ENCODE results near the gene BBC3. TPM values are rescaled to one million over a fixed set of nuclear protein-coding genes. Genes with fewer than 3 reads are reported as not detected.
"Not testable (repeated sequence)": the region's sequence is repeated elsewhere in the genome, so short reads cannot be mapped to it uniquely, and the experiment has no call there.

The BBC3 gene
- total and polyA plus RNA-seq, 9 donors: 2.7 to 3.8 (median 2.9) TPM

- 26% methylated on average over 16 of the region's 42 CpGs for WGBS (ENCODE audit: insufficient coverage)
- H3K27ac ChIP-seq (ENCODE audit: low read length): peak overlapping the region; percentile 99
- DNase-seq: peak; percentile 85
- peaks cover 41% of the 10 kb centered on the region for H3K36me3 ChIP-seq (ENCODE audit: control insufficient read depth, insufficient read depth, low read length)
- H3K9me3 ChIP-seq (replicated peaks; ENCODE audit: control insufficient read depth, low read depth, low read length): no peaks in the 10 kb centered on the region
- H3K4me3 ChIP-seq (ENCODE audit: low read length): peak overlapping the region; percentile 70
- H3K4me1 ChIP-seq (ENCODE audit: control insufficient read depth, insufficient read depth, low read length): peaks cover 35% of the 10 kb centered on the region
- no peaks in the 10 kb centered on the region for H3K27me3 ChIP-seq (ENCODE audit: control insufficient read depth, insufficient read depth, low read length)
These were observed 41.7 kb upstream of the BBC3 start for GRCh38 chr19:47272448-47273312.

DNA sequence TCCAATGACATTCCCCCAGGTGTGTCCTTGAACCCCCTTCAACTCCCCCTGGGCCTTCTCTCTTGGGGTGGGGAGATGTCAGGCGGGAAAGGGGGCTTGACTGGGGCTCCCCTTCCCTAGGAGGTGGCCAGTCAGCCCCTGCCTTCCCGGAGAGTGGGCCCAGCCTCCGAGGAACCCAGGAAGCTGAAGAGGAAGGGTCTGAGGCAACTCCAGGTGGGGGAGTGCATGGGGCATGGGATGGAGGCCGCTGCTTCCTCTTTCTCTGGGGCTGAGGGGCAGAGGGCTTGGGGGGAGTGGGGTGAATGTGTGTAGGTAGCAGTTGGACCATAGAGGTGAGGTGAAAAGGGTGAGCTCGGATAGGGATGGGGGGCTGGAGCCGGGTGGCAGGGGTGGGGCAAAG lies 41.0 kb upstream of the BBC3 start:
- Histone ChIP-seq H3K4me1 (ENCODE audit: control insufficient read depth, insufficient read depth, low read length) (peaks cover 37% of the 10 kb centered on the region), H3K27me3 (ENCODE audit: control insufficient read depth, insufficient read depth, low read length) (no peaks in the 10 kb centered on the region), H3K36me3 (ENCODE audit: control insufficient read depth, insufficient read depth, low read length) (peaks cover 46% of the 10 kb centered on the region), H3K9me3 (replicated peaks; ENCODE audit: control insufficient read depth, low read depth, low read length) (no peaks in the 10 kb centered on the region), H3K4me3 (ENCODE audit: low read length) (no peak overlapping the region), H3K27ac (ENCODE audit: low read length) (no peak overlapping the region)
- 43% methylated on average over 5 of the region's 6 CpGs for WGBS (ENCODE audit: insufficient coverage)
- DNase-seq: no peak

DNA sequence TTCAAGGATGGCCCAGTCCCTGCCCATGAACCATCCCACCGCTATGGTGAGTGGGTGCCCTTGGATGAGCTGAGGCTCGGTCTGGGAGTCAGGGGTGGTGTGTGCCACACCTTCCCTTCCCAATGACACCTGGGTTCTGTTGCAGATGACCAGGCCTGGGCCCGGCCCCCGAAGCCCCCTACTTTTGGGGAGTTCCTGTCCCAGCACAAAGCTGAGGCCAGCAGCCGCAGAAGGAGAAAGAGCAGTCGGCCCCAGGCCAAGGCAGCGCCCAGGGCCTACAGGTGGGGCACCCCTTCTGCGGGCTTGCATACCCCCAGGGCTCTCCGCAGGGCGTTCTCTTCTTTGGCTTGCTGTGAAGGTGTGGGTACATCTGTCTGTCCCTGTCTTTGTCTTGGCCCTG lies 39.4 kb upstream of the BBC3 start:
- no peak overlapping the region for H3K4me3 ChIP-seq (ENCODE audit: low read length)
- no peak for DNase-seq
- H3K27ac ChIP-seq (ENCODE audit: low read length): no peak overlapping the region
- peaks cover 53% of the 10 kb centered on the region for H3K36me3 ChIP-seq (ENCODE audit: control insufficient read depth, insufficient read depth, low read length)
- peaks cover 31% of the 10 kb centered on the region for H3K4me1 ChIP-seq (ENCODE audit: control insufficient read depth, insufficient read depth, low read length)
- H3K27me3 ChIP-seq (ENCODE audit: control insufficient read depth, insufficient read depth, low read length): no peaks in the 10 kb centered on the region
- WGBS (ENCODE audit: insufficient coverage): 90% methylated on average over 6 of the region's 10 CpGs
- no peaks in the 10 kb centered on the region for H3K9me3 ChIP-seq (replicated peaks; ENCODE audit: control insufficient read depth, low read depth, low read length)

DNA sequence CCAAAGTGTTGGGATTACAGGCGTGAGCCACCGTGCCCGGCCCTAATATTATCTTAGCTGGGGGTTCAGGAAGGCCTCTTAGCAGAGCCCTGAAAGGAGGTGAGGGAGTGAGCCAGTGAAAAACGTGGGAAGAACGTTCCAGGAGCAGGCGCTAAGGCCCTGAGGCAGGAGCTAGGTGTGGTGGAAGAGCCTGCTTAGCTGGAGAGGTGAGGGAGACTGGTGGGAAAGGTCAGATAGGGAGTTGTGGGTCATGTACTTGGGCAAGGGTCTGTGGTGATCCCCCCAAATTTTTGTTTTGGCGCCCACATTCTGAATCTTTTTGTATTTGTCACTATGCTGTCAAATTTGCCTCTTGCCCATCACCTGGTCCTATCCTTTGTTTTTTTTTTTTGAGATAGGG lies 38.6 kb upstream of the BBC3 start:
- Histone ChIP-seq H3K9me3 (replicated peaks; ENCODE audit: control insufficient read depth, low read depth, low read length) (no peaks in the 10 kb centered on the region), H3K4me3 (ENCODE audit: low read length) (no peak overlapping the region), H3K4me1 (ENCODE audit: control insufficient read depth, insufficient read depth, low read length) (peaks cover 28% of the 10 kb centered on the region), H3K36me3 (ENCODE audit: control insufficient read depth, insufficient read depth, low read length) (peaks cover 61% of the 10 kb centered on the region), H3K27ac (ENCODE audit: low read length) (no peak overlapping the region), H3K27me3 (ENCODE audit: control insufficient read depth, insufficient read depth, low read length) (no peaks in the 10 kb centered on the region)
- no peak for DNase-seq
- WGBS (ENCODE audit: insufficient coverage): 92% methylated on average over 6 of the region's 7 CpGs

GRCh38 chr19:47268028-47268427 lies 37.0 kb upstream of the BBC3 start:
- peaks cover 71% of the 10 kb centered on the region for H3K36me3 ChIP-seq (ENCODE audit: control insufficient read depth, insufficient read depth, low read length)
- H3K27me3 ChIP-seq (ENCODE audit: control insufficient read depth, insufficient read depth, low read length): no peaks in the 10 kb centered on the region
- no peak for DNase-seq
- no peak overlapping the region for H3K4me3 ChIP-seq (ENCODE audit: low read length)
- peaks cover 23% of the 10 kb centered on the region for H3K4me1 ChIP-seq (ENCODE audit: control insufficient read depth, insufficient read depth, low read length)
- WGBS (ENCODE audit: insufficient coverage): no CpG with 5 or more reads among the region's 6 CpGs
- H3K27ac ChIP-seq (ENCODE audit: low read length): no peak overlapping the region
- no peaks in the 10 kb centered on the region for H3K9me3 ChIP-seq (replicated peaks; ENCODE audit: control insufficient read depth, low read depth, low read length)

DNA sequence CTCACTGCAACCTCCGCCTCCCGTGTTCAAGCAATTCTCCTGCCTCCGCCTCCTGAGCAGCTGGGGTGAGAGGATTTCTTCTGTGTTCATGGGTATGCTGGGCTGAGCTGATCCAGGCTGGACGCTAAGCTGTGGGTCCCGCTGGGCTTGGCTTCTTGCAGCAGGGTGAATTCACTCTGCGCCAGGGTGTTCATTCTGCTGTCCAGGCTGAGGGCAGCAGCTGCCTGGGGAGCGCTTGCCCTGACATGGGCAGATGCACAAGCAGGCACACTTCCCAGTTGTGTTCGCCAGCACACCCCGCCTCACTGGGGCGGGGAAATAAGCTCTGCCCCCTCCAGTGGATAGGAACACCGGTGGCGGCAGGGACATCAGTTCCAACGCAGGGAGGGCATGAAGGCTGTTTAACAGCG lies 36.4 kb upstream of the BBC3 start:
- Histone ChIP-seq H3K27me3 (ENCODE audit: control insufficient read depth, insufficient read depth, low read length) (no peaks in the 10 kb centered on the region), H3K9me3 (replicated peaks; ENCODE audit: control insufficient read depth, low read depth, low read length) (no peaks in the 10 kb centered on the region), H3K36me3 (ENCODE audit: control insufficient read depth, insufficient read depth, low read length) (peaks cover 78% of the 10 kb centered on the region), H3K4me1 (ENCODE audit: control insufficient read depth, insufficient read depth, low read length) (peaks cover 16% of the 10 kb centered on the region), H3K27ac (ENCODE audit: low read length) (peak overlapping the region; percentile 69), H3K4me3 (ENCODE audit: low read length) (no peak overlapping the region)
- 76% methylated on average over 12 of the region's 14 CpGs for whole genome bisulfite sequencing (ENCODE audit: insufficient coverage)
- DNase-seq: peak; percentile 74

- peaks cover 13% of the 10 kb centered on the region for H3K4me1 ChIP-seq (ENCODE audit: control insufficient read depth, insufficient read depth, low read length)
- H3K27me3 ChIP-seq (ENCODE audit: control insufficient read depth, insufficient read depth, low read length): no peaks in the 10 kb centered on the region
- H3K4me3 ChIP-seq (ENCODE audit: low read length): no peak overlapping the region
- no peak overlapping the region for H3K27ac ChIP-seq (ENCODE audit: low read length)
- peaks cover 76% of the 10 kb centered on the region for H3K36me3 ChIP-seq (ENCODE audit: control insufficient read depth, insufficient read depth, low read length)
- H3K9me3 ChIP-seq (replicated peaks; ENCODE audit: control insufficient read depth, low read depth, low read length): no peaks in the 10 kb centered on the region
- WGBS (ENCODE audit: insufficient coverage): 85% methylated on average over 12 of the region's 21 CpGs
- DNase-seq: no peak
These were observed 35.5 kb upstream of the BBC3 start for GRCh38 chr19:47266401-47266941.

DNA sequence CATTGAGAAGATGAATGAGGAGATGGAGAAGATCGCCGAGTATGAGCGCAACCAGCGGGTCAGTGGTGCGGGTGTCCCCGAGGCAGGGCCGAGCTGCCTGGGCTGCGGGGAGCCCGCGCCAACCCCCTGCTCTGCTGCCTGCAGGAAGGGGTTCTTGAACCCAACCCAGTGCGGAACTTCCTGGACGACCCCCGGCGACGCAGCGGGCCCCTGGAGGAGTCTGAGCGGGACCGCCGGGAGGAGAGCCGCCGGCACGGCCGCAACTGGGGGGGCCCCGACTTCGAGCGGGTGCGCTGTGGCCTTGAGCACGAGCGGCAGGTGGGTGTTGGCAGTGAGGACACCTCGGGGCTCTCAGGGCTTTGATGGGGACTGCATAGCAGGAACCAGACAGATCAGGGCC lies 33.6 kb upstream of the BBC3 start:
- Histone ChIP-seq H3K9me3 (replicated peaks; ENCODE audit: control insufficient read depth, low read depth, low read length) (no peaks in the 10 kb centered on the region), H3K27me3 (ENCODE audit: control insufficient read depth, insufficient read depth, low read length) (no peaks in the 10 kb centered on the region), H3K27ac (ENCODE audit: low read length) (no peak overlapping the region), H3K4me1 (ENCODE audit: control insufficient read depth, insufficient read depth, low read length) (peaks cover 13% of the 10 kb centered on the region), H3K4me3 (ENCODE audit: low read length) (no peak overlapping the region), H3K36me3 (ENCODE audit: control insufficient read depth, insufficient read depth, low read length) (peaks cover 76% of the 10 kb centered on the region)
- no peak for DNase-seq
- 93% methylated on average over 30 of the region's 30 CpGs for WGBS (ENCODE audit: insufficient coverage)

- H3K4me1 ChIP-seq (ENCODE audit: control insufficient read depth, insufficient read depth, low read length): peaks cover 22% of the 10 kb centered on the region
- H3K9me3 ChIP-seq (replicated peaks; ENCODE audit: control insufficient read depth, low read depth, low read length); DNase-seq; H3K27me3 ChIP-seq (ENCODE audit: control insufficient read depth, insufficient read depth, low read length); H3K27ac ChIP-seq (ENCODE audit: low read length); H3K4me3 ChIP-seq (ENCODE audit: low read length): not testable (repeated sequence)
- peaks cover 75% of the 10 kb centered on the region for H3K36me3 ChIP-seq (ENCODE audit: control insufficient read depth, insufficient read depth, low read length)
- WGBS (ENCODE audit: insufficient coverage): 92% methylated on average over 8 of the region's 14 CpGs
These were observed 31.2 kb upstream of the BBC3 start for GRCh38 chr19:47261946-47262793.

DNA sequence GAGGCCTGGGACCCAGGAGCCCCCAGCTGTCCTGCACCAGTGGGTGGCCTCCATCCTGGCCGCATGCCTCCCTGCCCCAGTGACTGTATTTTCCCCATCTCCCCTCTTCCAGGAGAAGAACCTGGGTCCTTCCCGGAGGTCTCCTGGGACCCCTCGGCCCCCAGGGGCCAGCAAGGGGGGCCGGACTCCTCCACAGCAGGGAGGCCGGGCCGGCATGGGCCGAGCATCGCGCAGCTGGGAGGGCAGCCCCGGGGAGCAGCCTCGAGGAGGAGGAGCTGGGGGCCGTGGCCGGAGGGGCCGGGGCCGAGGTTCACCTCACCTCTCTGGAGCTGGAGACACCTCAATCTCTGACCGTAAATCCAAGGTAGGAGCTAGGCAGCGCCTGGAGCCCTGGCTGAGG lies 29.5 kb upstream of the BBC3 start:
- 90% methylated on average over 16 of the region's 17 CpGs for WGBS (ENCODE audit: insufficient coverage)
- H3K36me3 ChIP-seq (ENCODE audit: control insufficient read depth, insufficient read depth, low read length): peaks cover 63% of the 10 kb centered on the region
- H3K4me3 ChIP-seq (ENCODE audit: low read length): no peak overlapping the region

More for the DNA sequence above, 29.5 kb upstream of the BBC3 start:
- no peaks in the 10 kb centered on the region for H3K27me3 ChIP-seq (ENCODE audit: control insufficient read depth, insufficient read depth, low read length)
- H3K9me3 ChIP-seq (replicated peaks; ENCODE audit: control insufficient read depth, low read depth, low read length): no peaks in the 10 kb centered on the region
- no peak for DNase-seq
- H3K4me1 ChIP-seq (ENCODE audit: control insufficient read depth, insufficient read depth, low read length): peaks cover 22% of the 10 kb centered on the region
- no peak overlapping the region for H3K27ac ChIP-seq (ENCODE audit: low read length)
